Ectodermal cell (in vitro differentiated cells): Measurements from ENCODE around the gene LSS.
"Not testable (repeated sequence)": the region's sequence is repeated elsewhere in the genome, so short reads cannot be mapped to it uniquely, and the experiment has no call there.

Source experiments
- H3K27ac ChIP-seq: 2 replicates; pipeline ENCODE4 v1.7.0; 2013; ENCODE audit warnings: mild to moderate bottlenecking, low read depth, low read length; ENCODE audit not compliant: insufficient read depth, poor library complexity, severe bottlenecking
- H3K27me3 ChIP-seq: 2 replicates; pipeline ENCODE4 v1.7.0; 2013; ENCODE audit warnings: mild to moderate bottlenecking, low read length; ENCODE audit not compliant: insufficient read depth, control insufficient read depth, poor library complexity, severe bottlenecking
- H3K36me3 ChIP-seq: one replicate; pipeline ENCODE4 v1.7.0; 2013; ENCODE audit warnings: low read length; ENCODE audit not compliant: control insufficient read depth, insufficient read depth
- H3K4me1 ChIP-seq: one replicate; pipeline ENCODE4 v1.7.0; 2013; ENCODE audit warnings: low read length; ENCODE audit not compliant: control insufficient read depth, insufficient read depth
- H3K4me3 ChIP-seq: 2 replicates; pipeline ENCODE4 v1.7.0; 2013; ENCODE audit warnings: low read depth, low read length, control low read depth; ENCODE audit not compliant: insufficient read depth
- H3K9me3 ChIP-seq: 2 replicates; pipeline ENCODE4 v1.7.0; 2013; ENCODE audit warnings: mild to moderate bottlenecking, low read length, moderate library complexity; ENCODE audit not compliant: control insufficient read depth
- WGBS, 2 experiments: methylation state at CpG; one replicate each; pipeline ENCODE4 v1.1.7; 2013; ENCODE audit warnings: missing lambda C conversion rate in 2 of 2; 5-methylcytosine and 5-hydroxymethylcytosine counted together

The LSS gene

DNA sequence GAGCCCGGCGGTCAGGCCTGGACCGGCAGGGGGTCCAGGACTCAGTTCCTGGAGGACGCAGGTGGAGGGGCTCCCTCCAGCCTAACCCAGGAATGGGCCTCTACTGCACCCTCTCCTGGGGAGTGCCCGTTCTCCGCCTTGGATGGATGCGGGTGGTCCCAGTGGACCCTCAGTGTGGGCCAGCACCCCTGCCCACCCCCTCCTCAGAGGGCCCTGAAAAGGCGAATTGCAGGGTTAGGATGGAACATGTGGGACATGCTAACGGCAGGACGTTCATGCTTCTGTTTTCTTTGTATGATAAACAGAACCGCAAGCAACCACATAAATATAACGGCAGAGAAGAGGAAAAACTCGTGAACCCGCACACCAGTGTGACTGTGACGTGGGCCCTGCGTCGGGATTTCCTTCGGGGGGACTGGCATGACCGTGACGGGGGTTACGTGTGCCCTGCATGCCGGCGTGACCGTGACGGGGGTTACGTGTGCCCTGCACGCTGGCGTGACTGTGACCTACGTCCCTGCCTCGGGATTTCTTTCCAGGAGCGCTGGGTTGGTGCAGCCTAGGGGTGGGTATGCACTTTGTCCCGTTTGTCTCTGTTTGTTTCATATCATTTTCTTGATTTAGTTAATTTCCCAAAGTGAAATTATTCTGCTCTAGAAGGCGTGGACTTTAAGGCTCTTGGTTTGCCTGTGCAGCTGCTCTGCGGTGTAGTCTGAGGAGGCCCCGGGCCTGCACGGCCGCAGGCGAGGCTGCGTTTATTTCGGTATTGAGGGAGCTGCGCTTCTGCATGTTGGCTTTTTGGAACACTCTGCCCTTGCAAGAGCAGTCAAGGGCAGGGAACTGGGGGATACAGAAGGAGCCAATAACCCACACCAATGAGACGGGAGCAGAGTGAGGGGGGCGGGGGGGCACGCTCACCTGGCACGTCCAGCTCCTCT is 76.3 kb downstream of the LSS start:
- no peaks in the 10 kb centered on the region for H3K9me3 ChIP-seq
- no peak overlapping the region for H3K4me3 ChIP-seq
- WGBS, 2 experiments: 92 to 95% methylated on average over 45 of the region's 45 CpGs

DNA sequence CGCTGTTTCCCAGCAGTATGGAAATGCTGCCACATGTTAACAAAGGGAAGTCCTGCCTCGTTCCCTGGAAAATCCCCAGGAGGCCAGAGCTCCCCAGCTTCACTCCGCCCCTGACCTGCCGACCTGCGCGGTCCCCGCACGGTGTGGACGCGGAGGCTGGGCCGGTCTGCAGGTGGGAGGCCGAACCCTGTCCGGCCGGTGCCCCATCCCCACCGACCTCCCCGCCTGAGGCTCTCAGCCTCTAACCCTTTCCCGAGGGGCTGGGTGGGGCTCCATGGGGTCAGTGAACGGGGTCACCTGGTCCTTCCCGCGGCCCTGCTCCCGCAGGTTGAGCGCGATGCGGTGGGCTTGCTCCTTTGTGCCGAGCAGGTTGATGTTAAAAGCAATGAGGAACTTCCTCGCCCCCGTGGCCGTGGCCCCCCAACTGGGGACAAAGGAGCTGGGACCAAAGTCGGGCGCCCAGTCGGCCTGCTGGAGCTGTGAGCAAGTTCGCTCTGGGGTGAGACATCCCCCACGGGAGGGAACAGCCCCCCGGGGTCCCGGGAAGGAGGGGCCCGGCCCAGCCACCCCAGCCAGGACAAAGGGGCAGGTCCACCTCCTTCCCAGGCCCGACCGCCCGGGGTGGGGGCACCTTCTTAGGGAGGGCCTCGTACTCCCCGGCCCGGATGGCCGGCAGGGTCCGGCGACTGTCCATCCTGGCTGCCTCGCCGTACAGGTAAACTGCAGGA is 77.1 kb downstream of the LSS start:
- H3K4me1 ChIP-seq: peaks cover 21% of the 10 kb centered on the region
- H3K4me3 ChIP-seq: no peak overlapping the region
- no peaks in the 10 kb centered on the region for H3K36me3 ChIP-seq
- H3K27me3 ChIP-seq: no peaks in the 10 kb centered on the region
- no peaks in the 10 kb centered on the region for H3K9me3 ChIP-seq
- whole genome bisulfite sequencing, 2 experiments: 88 to 89% methylated on average over 47 of the region's 47 CpGs
- H3K27ac ChIP-seq: no peak overlapping the region

More for the DNA sequence above, 76.3 kb downstream of the LSS start:
- H3K27ac ChIP-seq: no peak overlapping the region
- peaks cover 21% of the 10 kb centered on the region for H3K4me1 ChIP-seq
- H3K36me3 ChIP-seq: no peaks in the 10 kb centered on the region
- no peaks in the 10 kb centered on the region for H3K27me3 ChIP-seq

DNA sequence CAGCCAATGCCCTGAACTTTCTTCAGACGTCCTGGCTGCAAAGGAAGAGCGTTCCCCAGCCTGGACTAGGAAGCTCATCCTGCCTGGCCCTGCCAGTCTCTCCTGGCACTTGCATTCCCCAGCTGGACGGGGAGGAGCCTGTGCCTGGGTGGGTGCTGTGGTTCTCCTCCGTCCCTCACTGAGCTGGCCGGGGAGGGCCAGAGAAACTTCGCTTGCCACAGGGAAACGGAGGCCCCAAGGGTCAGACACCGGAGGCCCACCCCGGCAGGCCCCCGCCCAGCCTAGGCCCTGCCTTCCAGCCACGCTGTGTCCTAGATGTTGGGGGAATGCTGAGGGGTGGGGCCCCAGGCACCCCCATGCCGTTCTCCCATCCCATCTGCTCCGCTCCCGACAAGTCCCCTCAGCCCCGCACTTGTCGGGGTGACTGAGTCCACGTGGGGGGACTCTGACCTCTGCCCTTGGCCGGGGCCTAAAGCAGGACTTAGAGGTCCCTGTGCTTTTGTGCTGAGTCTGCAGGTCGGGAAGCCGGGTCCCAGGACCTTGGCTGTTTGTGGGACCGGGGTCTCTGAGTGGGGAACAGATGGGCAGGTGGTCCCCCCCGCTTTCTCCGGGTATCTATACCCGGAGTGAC is 78.0 kb downstream of the LSS start:
- 92 to 93% methylated on average over 24 of the region's 24 CpGs for WGBS, 2 experiments
- H3K36me3 ChIP-seq: no peaks in the 10 kb centered on the region

DNA sequence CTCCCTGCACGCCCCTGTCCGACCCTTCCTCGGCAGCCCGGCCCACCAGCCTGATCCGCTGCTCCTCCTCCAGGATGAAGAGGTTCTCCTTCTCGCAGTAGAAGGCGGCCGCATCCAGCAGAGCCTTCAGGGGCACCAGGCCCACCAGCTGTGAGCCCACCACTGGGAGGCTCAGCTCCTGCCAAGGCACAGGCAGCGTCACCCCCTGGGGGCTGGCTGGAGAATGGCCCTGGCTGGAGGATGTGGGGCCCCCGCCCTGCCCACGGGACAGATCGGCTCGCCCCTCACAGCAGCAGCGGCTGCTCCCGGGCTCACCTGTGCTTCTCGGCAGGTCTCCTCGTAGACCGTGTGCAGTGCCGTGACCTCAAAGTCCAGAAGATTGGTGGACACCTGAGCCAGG is 78.5 kb downstream of the LSS start:
- no peaks in the 10 kb centered on the region for H3K9me3 ChIP-seq
- no peaks in the 10 kb centered on the region for H3K27me3 ChIP-seq
- WGBS, 2 experiments: 88% methylated on average over 19 of the region's 19 CpGs
- H3K4me3 ChIP-seq: no peak overlapping the region
- H3K36me3 ChIP-seq: no peaks in the 10 kb centered on the region
- H3K27ac ChIP-seq: no peak overlapping the region
- H3K4me1 ChIP-seq: peaks cover 21% of the 10 kb centered on the region

More for the DNA sequence above, 78.0 kb downstream of the LSS start:
- H3K4me1 ChIP-seq: peaks cover 21% of the 10 kb centered on the region
- H3K27ac ChIP-seq: no peak overlapping the region
- H3K9me3 ChIP-seq: no peaks in the 10 kb centered on the region
- H3K27me3 ChIP-seq: no peaks in the 10 kb centered on the region
- H3K4me3 ChIP-seq: no peak overlapping the region

DNA sequence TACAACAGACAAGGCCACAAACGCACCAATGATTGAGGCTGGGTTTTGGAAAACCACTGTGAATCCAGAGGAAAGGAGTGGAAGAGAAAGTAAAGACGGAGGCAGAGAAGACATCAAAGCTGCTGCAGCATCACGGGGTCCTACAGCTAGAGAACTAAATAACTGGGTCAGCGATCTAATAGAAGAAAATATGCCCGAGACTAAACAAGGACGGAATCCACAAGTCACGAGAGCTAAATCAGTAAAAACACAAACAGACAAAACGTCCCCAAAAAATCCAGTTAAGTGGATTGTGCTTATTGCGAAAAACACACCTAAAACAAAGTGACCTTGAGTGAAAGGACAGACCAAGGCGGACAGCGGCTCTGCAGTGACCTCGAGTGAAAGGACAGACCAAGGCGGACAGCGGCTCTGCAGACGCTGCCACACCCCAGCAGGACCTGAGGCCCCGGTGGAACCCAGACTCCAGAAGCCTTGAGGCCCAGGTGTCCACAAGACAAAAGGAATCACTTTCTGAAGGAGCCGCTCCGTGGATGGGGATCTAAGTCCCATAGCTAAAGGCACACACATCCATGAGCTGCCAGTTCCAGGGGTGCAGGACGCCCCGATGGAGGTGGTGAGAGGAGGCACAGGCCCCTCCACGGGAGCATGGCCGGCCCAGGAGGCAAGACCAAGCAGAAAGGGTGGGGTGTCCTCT is 79.2 kb downstream of the LSS start:
- peaks cover 21% of the 10 kb centered on the region for H3K4me1 ChIP-seq
- no peaks in the 10 kb centered on the region for H3K9me3 ChIP-seq
- H3K4me3 ChIP-seq: no peak overlapping the region
- 91 to 93% methylated on average over 22 of the region's 22 CpGs for WGBS, 2 experiments
- no peaks in the 10 kb centered on the region for H3K27me3 ChIP-seq
- H3K27ac ChIP-seq: no peak overlapping the region
- no peaks in the 10 kb centered on the region for H3K36me3 ChIP-seq

- WGBS, 2 experiments: 93 to 96% methylated on average over 11 of the region's 11 CpGs
- Histone ChIP-seq H3K36me3 (no peaks in the 10 kb centered on the region), H3K4me1 (peaks cover 14% of the 10 kb centered on the region), H3K27me3 (no peaks in the 10 kb centered on the region), H3K9me3 (no peaks in the 10 kb centered on the region), H3K27ac (no peak overlapping the region), H3K4me3 (no peak overlapping the region)
Measured at GRCh38 chr21:46148106-46148505, 80.5 kb downstream of the LSS start.

DNA sequence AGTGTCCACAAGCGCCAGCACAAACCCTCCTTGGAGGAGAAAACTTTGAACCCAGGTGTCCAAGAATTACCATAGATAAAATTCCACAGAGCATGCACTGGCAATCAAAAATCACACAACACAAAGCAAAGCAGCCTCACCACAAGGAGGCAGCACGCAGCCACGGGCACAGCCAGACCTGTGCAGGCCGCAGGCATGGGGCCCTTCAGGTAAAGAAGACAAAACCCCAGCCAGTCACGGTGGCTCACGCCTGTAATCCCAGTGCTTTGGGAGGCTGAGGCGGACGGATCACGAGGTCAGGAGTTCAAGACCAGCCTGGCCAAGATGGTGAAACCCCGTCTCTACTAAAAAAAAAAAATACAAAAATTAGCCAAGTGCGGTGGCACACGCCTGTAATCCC is 81.1 kb downstream of the LSS start:
- 81 to 85% methylated on average over 12 of the region's 12 CpGs for WGBS, 2 experiments
- H3K27me3 ChIP-seq, H3K4me3 ChIP-seq, H3K4me1 ChIP-seq, H3K36me3 ChIP-seq, H3K27ac ChIP-seq, H3K9me3 ChIP-seq: not testable (repeated sequence)

DNA sequence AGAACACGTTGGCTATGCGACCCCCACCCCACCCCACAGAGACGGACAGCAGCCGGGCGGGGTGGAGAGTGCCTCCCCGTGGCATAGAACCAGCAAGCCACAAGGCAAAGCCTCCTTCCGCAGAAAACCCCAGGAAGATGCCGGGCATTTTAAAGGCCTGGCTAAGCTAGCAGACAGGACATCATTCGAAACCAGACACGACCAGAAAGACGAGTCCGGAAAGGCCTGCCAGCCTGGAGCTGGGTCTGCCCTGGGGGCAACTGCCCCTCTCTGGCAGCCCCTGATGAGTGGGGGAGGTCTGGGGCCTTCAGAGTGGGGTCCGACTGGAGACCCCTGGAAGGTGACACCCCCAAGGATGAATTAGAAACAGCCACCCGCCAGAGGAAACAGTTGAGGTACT is 81.7 kb downstream of the LSS start:
- H3K27me3 ChIP-seq: no peaks in the 10 kb centered on the region
- no peak overlapping the region for H3K27ac ChIP-seq
- WGBS, 2 experiments: 78 to 79% methylated on average over 14 of the region's 14 CpGs
- H3K9me3 ChIP-seq: no peaks in the 10 kb centered on the region
- H3K4me1 ChIP-seq: peaks cover 9% of the 10 kb centered on the region
- H3K4me3 ChIP-seq: no peak overlapping the region
- no peaks in the 10 kb centered on the region for H3K36me3 ChIP-seq

DNA sequence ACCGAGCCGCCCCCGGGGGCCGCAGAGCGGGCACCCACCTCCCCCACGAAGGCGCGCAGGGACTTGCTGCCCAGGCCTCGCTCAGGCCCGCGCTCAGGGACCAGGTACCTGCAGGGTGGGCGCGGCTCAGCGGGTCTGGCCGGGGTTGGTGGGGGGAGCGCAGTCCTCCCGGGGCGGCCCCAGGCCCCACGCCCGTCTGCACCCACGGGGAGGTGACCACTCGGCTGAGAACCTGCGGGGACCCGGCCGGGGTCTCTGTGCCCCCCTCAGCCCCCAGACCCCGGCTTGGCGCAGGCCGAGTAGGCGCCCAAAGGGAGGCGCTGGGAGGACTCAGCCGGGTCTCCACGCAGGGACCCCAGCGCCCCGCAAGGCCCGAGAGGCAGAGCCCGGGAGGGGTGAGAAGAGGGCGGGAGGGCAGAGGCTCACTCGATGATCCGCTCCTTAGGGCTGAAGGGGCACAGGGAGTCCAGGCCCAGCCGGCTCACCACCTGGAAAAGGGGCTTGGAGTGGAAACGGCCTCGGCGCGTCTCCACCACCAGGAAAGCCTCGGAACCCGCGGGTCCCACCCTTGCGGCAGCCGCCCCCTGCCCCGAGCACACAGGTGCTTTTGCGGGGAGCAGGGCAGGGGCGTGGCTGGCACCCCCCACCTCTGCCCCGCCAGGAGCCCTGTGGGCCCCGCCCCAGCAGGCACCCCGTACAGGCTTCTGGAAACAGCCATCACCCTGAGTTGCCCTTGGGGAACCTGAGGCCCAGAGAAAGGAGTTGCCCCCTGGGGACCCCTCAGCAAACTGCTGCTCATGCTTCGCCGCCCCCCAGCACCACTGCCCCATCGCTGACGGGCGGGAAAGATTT is 82.5 kb downstream of the LSS start:
- 92% methylated on average over 60 of the region's 60 CpGs for WGBS, 2 experiments
- Histone ChIP-seq H3K27me3 (no peaks in the 10 kb centered on the region), H3K4me3 (no peak overlapping the region)

More for the DNA sequence above, 82.5 kb downstream of the LSS start:
- H3K36me3 ChIP-seq: no peaks in the 10 kb centered on the region
- H3K27ac ChIP-seq: no peak overlapping the region
- H3K4me1 ChIP-seq: peaks cover 4% of the 10 kb centered on the region
- H3K9me3 ChIP-seq: no peaks in the 10 kb centered on the region
